Fibroblast of the aortic adventitia (primary cell): ENCODE measurements around the gene ITGBL1. TPM values are rescaled to one million over a fixed set of nuclear protein-coding genes. Genes with fewer than 3 reads are reported as not detected.
A peak's percentile ranks its signal among the peaks of the same experiment; 100 is the strongest.

Experiments
- DNase-seq: peaks from one replicate; pipeline ENCODE4 v3.0.0-alpha.2; 2010; ENCODE audit warnings: low read depth
- H3K4me3 ChIP-seq: 2 replicates; pipeline ENCODE4 v1.5.1; 2011; ENCODE audit warnings: low read depth, mild to moderate bottlenecking, control low read depth, low read length, moderate library complexity
- CTCF ChIP-seq: IDR thresholded peaks from 2 replicates; pipeline ENCODE4 v1.5.1; 2011; ENCODE audit warnings: mild to moderate bottlenecking, low read length, control low read depth, inconsistent platforms; ENCODE audit not compliant: insufficient read depth
- total RNA-seq: library from RNA; depleted of rRNA; stranded (reverse); fragments of >200 nt; gene quantifications from 2 replicates; pipeline ENCODE4 v1.2.3, GENCODE V29; 2012; ENCODE audit warnings: low replicate concordance

Gene ITGBL1
- total RNA-seq, 1 donor = 167 TPM

GRCh38 chr13:101703838-101704237, 251.4 kb downstream of the ITGBL1 start:
- TF ChIP-seq CTCF = no peak
- H3K4me3 ChIP-seq = no peak overlapping the region
- DNase-seq = no peak

GRCh38 chr13:101706651-101707050, 254.2 kb downstream of the ITGBL1 start:
- DNase-seq = peak; percentile 83
- TF ChIP-seq CTCF = no peak
- no peak overlapping the region for H3K4me3 ChIP-seq

- no peak for TF ChIP-seq CTCF
- no peak overlapping the region for H3K4me3 ChIP-seq
- DNase-seq = no peak
These were observed 255.2 kb downstream of the ITGBL1 start for GRCh38 chr13:101707659-101708058.

GRCh38 chr13:101708115-101708514, 255.6 kb downstream of the ITGBL1 start:
- no peak for TF ChIP-seq CTCF
- DNase-seq = no peak

GRCh38 chr13:101709952-101710351, 257.5 kb downstream of the ITGBL1 start:
- DNase-seq = no peak
- TF ChIP-seq CTCF = no peak

More at GRCh38 chr13:101708115-101708514, 255.6 kb downstream of the ITGBL1 start:
- H3K4me3 ChIP-seq = no peak overlapping the region

GRCh38 chr13:101711307-101712025, 259.0 kb downstream of the ITGBL1 start:
- no peak for TF ChIP-seq CTCF
- DNase-seq = no peak
- no peak overlapping the region for H3K4me3 ChIP-seq

More at GRCh38 chr13:101709952-101710351, 257.5 kb downstream of the ITGBL1 start:
- no peak overlapping the region for H3K4me3 ChIP-seq

GRCh38 chr13:101712026-101712348, 259.5 kb downstream of the ITGBL1 start:
- no peak for TF ChIP-seq CTCF
- no peak for DNase-seq

More at GRCh38 chr13:101712026-101712348, 259.5 kb downstream of the ITGBL1 start:
- H3K4me3 ChIP-seq = no peak overlapping the region
